Astrocyte (in vitro differentiated cells and primary cell): ENCODE results near the gene NOL7.

ENCODE experiments used
- CTCF ChIP-seq: IDR thresholded peaks from 2 replicates; pipeline ENCODE4 v1.5.1; 2011; ENCODE audit warnings: low read depth, mild to moderate bottlenecking, inconsistent platforms, low read length, moderate library complexity; ENCODE audit not compliant: insufficient read depth
- EZH2 ChIP-seq: IDR thresholded peaks from 2 replicates; pipeline ENCODE4 v1.6.1; 2012; ENCODE audit warnings: mild to moderate bottlenecking, low read length, inconsistent platforms; ENCODE audit not compliant: insufficient read depth

GRCh38 chr6:13664703-13665352 lies 49.7 kb downstream of the NOL7 start:
- TF ChIP-seq CTCF: no peak
- no peak for TF ChIP-seq EZH2
